HG02938 (cell line): Measurements from ENCODE around the gene CNNM2.

Experiments
- ATAC-seq: cut with Tn5 transposase; IDR thresholded peaks from one replicate; pipeline ENCODE4 v1.9.1; 2021; ENCODE audit warnings: mild to moderate bottlenecking, moderate library complexity; ENCODE audit not compliant: unreplicated experiment

CNNM2 gene

DNA sequence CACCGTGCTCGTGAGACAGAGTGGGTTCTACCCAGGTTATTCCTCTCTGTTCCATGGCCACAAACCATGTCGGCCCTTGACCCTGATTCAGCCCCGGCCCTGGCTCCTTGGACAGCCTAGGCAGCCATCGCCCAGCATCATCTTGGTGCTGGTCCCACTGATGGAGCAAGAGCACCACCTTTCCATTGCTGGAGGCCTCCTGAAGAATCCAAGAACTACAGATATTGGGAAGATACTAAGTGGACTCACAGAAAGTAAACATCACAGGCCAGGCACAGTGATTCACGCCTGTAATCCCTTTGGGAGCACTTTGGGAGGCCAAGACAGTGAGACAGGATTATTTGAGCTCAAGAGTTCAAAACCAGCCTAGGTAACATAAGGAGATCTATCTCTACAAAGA, 149.9 kb downstream of the CNNM2 start:
- no peak for ATAC-seq

- ATAC-seq: no peak
Observed at GRCh38 chr10:103069453-103070331, 151.6 kb downstream of the CNNM2 start.

- ATAC-seq: no peak
Observed at GRCh38 chr10:103072276-103072675, 154.2 kb downstream of the CNNM2 start.

GRCh38 chr10:103072891-103073290, 154.8 kb downstream of the CNNM2 start:
- no peak for ATAC-seq

GRCh38 chr10:103077020-103077419, 158.9 kb downstream of the CNNM2 start:
- ATAC-seq: no peak

DNA sequence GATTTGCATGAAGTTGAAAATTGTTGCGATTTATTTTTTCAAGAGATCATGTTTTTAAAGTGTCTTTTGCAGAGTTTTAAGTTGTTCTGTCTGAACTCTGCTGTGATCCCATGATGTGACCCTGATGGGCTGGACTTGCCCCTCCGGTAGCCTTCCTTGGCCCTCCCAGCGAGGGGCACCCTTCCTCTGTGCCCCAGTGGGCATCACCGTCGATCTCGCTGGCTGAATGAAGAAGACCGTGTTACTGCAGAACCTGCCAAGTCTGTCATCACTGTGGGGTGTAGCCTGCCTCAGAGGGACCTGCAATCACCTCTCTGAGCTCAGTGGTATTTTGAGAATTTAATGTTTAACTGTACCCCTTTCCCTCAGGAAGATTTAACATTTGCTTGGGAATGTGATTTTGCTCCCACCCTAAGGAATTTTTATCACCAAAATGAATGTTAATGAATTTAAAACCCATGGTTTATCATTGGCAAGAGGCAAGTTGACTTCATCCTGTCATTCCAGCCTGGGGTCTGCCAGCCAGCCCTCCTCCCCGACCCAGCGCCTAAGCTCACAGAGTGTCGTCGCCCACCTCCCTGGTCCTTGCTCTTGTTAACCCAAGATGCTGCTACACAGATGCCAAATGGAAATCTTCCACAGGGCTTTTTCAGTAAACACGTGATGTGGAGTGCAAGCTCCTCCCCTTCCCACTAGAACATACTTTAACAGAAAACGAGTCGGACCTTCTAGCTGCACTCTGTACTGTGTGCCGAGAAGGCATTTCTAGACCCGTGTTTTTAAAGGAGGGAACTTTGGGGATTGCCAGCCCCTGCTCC, 159.6 kb downstream of the CNNM2 start:
- no peak for ATAC-seq

DNA sequence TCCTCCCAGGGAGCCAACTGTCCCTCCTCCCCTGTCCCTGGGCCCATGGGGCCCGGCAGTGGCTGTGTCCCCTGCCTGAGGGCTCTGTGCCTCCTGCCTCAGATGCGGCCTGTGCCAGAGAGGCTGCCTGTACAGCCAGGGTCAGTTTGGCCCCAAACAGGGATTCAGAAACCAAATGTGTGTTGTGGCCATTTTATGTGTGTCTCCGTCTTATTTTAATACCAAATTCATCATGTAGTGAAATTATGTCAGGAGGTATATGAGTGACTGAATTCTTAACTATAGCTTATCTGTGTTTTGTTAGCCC, 160.2 kb downstream of the CNNM2 start:
- no peak for ATAC-seq

DNA sequence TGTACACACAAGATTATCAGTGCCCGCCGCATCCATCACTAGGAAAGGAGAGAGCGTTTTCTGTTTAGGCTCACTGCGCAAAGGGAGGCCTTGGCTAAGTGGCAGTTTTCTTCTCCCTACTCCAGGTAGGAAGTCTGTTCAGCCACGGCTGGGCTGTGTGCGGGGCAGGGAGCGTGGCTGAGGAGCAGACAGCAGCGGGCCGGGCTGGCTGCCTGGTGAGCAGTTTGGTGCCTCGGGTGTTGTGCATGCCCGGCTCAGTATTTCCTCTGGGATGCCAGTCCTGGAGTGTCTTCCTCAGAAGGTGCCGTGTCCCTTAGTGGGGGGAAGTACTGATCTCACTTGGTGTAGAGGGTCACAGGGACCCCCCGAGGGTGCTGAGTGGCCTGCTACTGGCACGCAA, 160.6 kb downstream of the CNNM2 start:
- no peak for ATAC-seq

GRCh38 chr10:103079100-103079499, 161.0 kb downstream of the CNNM2 start:
- ATAC-seq: no peak

DNA sequence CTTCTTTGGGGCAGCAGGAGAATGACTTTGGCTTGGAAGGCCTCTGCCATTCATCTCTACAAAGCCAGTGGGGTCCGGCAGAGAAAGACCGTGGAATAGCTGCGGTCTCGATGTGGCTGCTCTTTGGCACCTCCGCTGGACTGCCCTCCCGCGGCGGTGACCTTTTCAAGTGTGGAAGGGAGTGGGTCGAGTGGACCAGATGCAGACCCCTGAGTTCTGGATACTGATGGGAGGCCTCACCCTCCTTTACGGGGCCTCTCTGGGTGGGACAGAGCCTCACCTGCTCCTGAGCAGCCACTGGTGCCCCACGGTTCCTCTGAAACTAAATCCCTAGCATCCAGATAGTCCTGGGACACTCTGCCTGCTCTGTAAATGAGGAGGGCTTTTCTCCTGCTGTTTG, 161.9 kb downstream of the CNNM2 start:
- ATAC-seq: no peak

GRCh38 chr10:103080891-103081581, 162.9 kb downstream of the CNNM2 start:
- ATAC-seq: no peak

- no peak for ATAC-seq
Observed at GRCh38 chr10:103082683-103083082, 164.6 kb downstream of the CNNM2 start.

DNA sequence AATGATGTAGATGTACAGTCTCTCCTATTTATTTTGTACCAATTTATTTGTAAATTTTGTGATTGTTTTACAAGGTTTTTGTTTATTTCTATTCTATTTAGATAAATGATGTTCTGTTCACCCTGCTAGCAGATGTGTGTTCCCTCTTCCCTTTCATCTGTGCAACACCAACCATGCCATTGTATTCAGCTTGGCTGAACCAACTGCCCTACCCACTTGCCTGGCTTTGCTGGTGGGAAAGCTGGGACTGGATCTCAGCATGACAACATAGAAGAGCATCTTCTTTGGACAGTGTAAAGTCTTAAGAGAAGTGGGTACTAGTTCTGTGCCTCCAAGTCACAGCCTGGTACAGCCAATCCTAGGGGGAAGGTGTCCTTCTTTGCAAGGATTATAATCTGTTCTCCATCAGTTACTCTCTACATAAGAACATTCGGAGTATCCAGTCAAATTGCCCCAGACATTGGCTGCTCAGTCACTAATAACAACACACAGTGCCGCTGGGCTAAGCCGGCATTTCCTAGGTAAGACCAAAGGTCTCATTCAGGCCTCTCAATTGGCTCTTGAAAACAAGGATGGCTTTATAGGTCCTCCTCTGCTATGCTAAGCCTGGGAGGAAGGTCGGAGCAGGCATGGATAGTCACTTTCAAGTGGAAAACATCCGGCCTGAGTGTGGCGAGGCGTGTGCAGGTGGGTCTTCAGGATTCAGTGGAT, 165.3 kb downstream of the CNNM2 start:
- no peak for ATAC-seq

- no peak for ATAC-seq
Observed at GRCh38 chr10:103083977-103084320, 165.9 kb downstream of the CNNM2 start.

DNA sequence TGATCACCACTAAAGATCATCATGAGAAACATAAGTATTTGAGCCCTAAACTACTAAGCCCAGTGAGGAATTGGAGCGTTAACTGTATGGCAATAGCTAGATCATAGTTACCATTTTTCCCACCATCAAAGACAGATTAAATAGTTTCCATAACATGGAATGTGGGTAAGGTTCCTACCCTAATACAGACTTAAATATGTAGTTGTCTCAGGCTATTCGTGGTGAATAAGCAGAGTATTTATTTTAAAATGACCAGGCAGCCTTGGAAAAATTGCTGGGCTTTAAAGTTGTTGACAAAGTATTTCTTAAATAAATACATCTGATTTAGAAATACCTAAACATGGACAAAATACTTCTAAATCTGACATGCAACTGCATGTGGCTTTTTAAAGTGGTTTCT, 168.2 kb downstream of the CNNM2 start:
- no peak for ATAC-seq

GRCh38 chr10:103086799-103087198, 168.7 kb downstream of the CNNM2 start:
- no peak for ATAC-seq

GRCh38 chr10:103089493-103089892, 171.4 kb downstream of the CNNM2 start:
- no peak for ATAC-seq

DNA sequence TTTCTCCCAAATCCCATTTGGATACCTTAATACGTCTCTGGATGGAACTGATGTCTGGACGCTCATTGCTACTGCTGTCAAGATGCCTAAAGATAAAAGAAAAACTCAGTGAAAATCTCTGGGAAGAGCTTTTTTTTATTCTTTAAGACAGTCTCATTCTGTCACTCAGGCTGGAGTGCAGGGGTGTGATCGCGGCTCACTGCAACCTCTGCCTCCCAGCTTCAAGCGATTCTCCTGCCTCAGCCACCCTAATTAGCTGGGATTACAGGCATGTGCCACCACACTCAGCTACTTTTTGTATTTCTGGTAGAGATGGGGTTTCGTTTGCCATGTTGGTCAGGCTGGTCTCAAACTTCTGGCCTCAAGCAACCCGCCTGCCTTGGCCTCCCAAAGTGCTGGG, 172.8 kb downstream of the CNNM2 start:
- no peak for ATAC-seq

DNA sequence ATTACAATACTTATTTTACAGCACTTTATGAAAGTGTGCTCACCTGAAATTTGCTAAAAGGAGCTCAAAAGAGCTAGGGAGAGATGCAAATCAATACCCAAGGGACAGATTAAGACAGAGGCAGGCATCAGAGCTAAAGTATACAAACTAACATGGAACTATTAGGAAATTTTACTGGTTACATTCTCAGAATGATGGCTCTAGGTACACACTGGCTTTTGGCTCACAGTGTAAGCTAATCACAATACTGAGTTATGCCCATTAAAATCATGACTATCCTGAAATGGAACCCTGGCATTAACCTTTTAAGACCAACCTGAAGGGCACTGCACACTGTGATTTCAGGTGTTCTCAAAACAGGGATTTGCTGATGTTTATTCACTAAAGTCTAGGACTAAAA, 176.9 kb downstream of the CNNM2 start:
- ATAC-seq: no peak

- no peak for ATAC-seq
Observed at GRCh38 chr10:103096130-103096529, 178.0 kb downstream of the CNNM2 start.

DNA sequence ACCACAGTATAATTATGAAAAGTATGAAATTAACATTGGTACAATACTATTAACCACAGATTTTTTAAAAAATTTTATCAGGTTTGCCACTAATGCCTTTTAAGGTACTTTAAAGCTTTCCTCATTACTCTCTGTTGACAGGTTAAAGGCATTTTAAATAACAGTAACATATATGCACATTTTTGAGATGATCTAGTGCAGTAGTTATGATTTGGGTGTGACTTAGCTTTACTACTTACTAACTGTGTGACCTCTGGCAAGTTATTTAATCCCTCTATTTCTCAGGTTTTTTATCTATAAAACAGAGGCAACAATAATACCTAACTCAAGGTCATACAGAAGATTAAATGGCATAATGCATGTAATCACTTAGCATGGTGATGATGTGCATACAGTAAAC, 180.1 kb downstream of the CNNM2 start:
- ATAC-seq: no peak
